Measurements from ENCODE around the gene FOXP2.

The FOXP2 gene

DNA sequence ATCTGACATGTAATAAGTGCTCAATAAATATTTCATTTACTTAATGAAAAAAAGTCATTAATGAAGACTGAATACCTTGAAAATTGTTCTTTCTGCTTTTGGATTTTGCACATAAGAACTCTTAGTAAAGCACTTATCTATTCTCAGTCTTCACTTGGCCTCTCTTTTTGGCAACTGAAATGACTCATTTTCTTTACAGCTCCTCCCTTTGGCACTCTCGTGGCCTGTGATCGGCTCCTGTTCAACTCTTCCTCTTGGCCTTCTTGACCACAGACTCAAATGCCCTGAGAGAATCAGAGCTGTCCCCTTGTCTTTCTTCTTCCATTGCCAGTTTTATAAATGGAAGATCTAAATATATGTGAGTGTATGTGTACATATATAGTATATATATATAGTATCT is 54.2 kb downstream of the FOXP2 start:
- H3K27me3 ChIP-seq (ENCODE audit: insufficient read depth, low read length, poor library complexity) = no peaks in the 10 kb centered on the region
- no peak overlapping the region for H3K4me2 ChIP-seq (ENCODE audit: insufficient read depth, low read length)
- no peaks in the 10 kb centered on the region for H3K4me1 ChIP-seq (ENCODE audit: insufficient read depth, low read length)
- H3K9ac ChIP-seq (ENCODE audit: low read depth, low read length) = no peak overlapping the region
- ATAC-seq (ENCODE audit: insufficient read depth, low read depth) (no peak), DNase-seq (no peak)
- H3K79me2 ChIP-seq (ENCODE audit: insufficient read depth, low read length) = no peaks in the 10 kb centered on the region
- no peaks in the 10 kb centered on the region for H4K20me1 ChIP-seq (ENCODE audit: insufficient read depth, low read length)
- TF ChIP-seq EZH2 (IDR thresholded peaks at IDR 0.05; ENCODE audit: borderline replicate concordance, low read depth, low read length, severe bottlenecking) = no peak
- TF ChIP-seq, protein P1, sequence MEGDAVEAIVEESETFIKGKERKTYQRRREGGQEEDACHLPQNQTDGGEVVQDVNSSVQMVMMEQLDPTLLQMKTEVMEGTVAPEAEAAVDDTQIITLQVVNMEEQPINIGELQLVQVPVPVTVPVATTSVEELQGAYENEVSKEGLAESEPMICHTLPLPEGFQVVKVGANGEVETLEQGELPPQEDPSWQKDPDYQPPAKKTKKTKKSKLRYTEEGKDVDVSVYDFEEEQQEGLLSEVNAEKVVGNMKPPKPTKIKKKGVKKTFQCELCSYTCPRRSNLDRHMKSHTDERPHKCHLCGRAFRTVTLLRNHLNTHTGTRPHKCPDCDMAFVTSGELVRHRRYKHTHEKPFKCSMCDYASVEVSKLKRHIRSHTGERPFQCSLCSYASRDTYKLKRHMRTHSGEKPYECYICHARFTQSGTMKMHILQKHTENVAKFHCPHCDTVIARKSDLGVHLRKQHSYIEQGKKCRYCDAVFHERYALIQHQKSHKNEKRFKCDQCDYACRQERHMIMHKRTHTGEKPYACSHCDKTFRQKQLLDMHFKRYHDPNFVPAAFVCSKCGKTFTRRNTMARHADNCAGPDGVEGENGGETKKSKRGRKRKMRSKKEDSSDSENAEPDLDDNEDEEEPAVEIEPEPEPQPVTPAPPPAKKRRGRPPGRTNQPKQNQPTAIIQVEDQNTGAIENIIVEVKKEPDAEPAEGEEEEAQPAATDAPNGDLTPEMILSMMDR (IDR thresholded peaks at IDR 0.05; ENCODE audit: borderline replicate concordance, extremely low read depth, low read length, poor library complexity, severe bottlenecking) = no peak
- no peaks in the 10 kb centered on the region for H3K9me3 ChIP-seq (ENCODE audit: insufficient read depth, low read length, severe bottlenecking)
- no peak overlapping the region for H3K4me3 ChIP-seq (ENCODE audit: low read depth in 1 of 2, low read length in 2 of 2)
- no peak overlapping the region for H2AFZ ChIP-seq (ENCODE audit: low read depth, low read length)
- no peaks in the 10 kb centered on the region for H3K36me3 ChIP-seq (ENCODE audit: insufficient read depth, low read length)
- no peak overlapping the region for H3K27ac ChIP-seq (ENCODE audit: low read length)

DNA sequence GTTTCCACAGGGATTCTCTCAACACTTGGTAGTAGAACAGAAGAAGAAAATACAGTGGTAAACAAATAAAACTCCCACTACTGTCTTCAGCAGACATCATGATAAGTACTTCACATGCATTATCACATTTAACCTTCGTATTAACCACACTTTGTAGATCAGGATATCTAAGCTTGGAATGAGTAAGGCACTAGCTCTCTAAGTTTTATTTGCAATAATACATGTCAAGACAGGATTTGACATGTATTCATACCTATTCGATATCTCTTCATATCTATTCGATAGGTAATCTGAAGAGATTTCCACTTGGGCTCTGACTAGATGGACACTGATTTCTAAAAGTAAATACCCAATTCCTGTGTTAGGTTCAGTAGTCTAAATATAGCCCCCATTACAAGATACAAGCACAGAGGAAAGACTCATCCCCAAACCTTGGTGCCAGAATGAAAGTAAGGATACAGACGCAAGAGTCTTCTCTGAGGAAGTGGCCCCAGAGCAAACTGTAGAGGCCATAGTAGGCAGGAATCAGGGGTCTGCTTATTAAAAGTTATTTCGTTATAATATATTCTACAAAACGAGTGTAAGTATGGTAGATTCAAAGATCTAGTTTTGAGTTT is 58.4 kb downstream of the FOXP2 start:
- Histone ChIP-seq H3K9ac (ENCODE audit: low read depth, low read length) (no peak overlapping the region), H3K36me3 (ENCODE audit: insufficient read depth, low read length) (no peaks in the 10 kb centered on the region), H3K27me3 (ENCODE audit: insufficient read depth, low read length, poor library complexity) (no peaks in the 10 kb centered on the region), H2AFZ (ENCODE audit: low read depth, low read length) (no peak overlapping the region), H3K27ac (ENCODE audit: low read length) (no peak overlapping the region), H3K4me1 (ENCODE audit: insufficient read depth, low read length) (no peaks in the 10 kb centered on the region), H3K4me2 (ENCODE audit: insufficient read depth, low read length) (no peak overlapping the region), H3K79me2 (ENCODE audit: insufficient read depth, low read length) (no peaks in the 10 kb centered on the region), H4K20me1 (ENCODE audit: insufficient read depth, low read length) (no peaks in the 10 kb centered on the region), H3K9me3 (ENCODE audit: insufficient read depth, low read length, severe bottlenecking) (no peaks in the 10 kb centered on the region), H3K4me3 (ENCODE audit: low read depth in 1 of 2, low read length in 2 of 2) (no peak overlapping the region)
- no peak for TF ChIP-seq EZH2 (IDR thresholded peaks at IDR 0.05; ENCODE audit: borderline replicate concordance, low read depth, low read length, severe bottlenecking)
- TF ChIP-seq, protein P1 (IDR thresholded peaks at IDR 0.05; ENCODE audit: borderline replicate concordance, extremely low read depth, low read length, poor library complexity, severe bottlenecking) = no peak
- DNase-seq (no peak), ATAC-seq (ENCODE audit: insufficient read depth, low read depth) (no peak)

DNA sequence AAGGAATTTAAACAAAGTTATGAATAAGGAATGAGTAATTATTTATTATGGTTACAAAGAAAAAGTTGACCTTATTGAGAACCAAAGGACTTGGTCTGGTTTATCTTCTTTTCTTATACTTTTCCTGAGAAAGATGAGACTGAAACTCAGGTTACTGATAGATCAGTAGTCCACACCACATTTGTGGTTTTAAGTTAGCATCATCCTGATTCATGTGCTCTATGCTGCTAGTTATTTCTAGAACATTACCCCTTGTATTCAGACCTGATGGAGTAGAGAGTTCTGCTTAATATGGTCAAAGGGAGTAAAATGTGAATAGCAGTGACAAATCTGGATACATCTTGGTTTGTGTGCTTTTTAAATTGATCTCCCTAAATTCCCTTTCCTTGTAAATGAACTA is 63.8 kb downstream of the FOXP2 start:
- Histone ChIP-seq H3K4me3 (ENCODE audit: low read depth in 1 of 2, low read length in 2 of 2) (no peak overlapping the region), H3K4me1 (ENCODE audit: insufficient read depth, low read length) (no peaks in the 10 kb centered on the region), H3K27me3 (ENCODE audit: insufficient read depth, low read length, poor library complexity) (no peaks in the 10 kb centered on the region), H3K36me3 (ENCODE audit: insufficient read depth, low read length) (no peaks in the 10 kb centered on the region), H3K9me3 (ENCODE audit: insufficient read depth, low read length, severe bottlenecking) (no peaks in the 10 kb centered on the region), H3K27ac (ENCODE audit: low read length) (no peak overlapping the region), H3K4me2 (ENCODE audit: insufficient read depth, low read length) (no peak overlapping the region), H3K79me2 (ENCODE audit: insufficient read depth, low read length) (no peaks in the 10 kb centered on the region), H3K9ac (ENCODE audit: low read depth, low read length) (no peak overlapping the region), H2AFZ (ENCODE audit: low read depth, low read length) (no peak overlapping the region), H4K20me1 (ENCODE audit: insufficient read depth, low read length) (no peaks in the 10 kb centered on the region)
- TF ChIP-seq, protein P1 (IDR thresholded peaks at IDR 0.05; ENCODE audit: borderline replicate concordance, extremely low read depth, low read length, poor library complexity, severe bottlenecking) = no peak
- no peak for TF ChIP-seq EZH2 (IDR thresholded peaks at IDR 0.05; ENCODE audit: borderline replicate concordance, low read depth, low read length, severe bottlenecking)
- DNase-seq (no peak), ATAC-seq (ENCODE audit: insufficient read depth, low read depth) (no peak)
